Epidermal melanocyte (primary cell): ENCODE measurements around the gene NIPBL.
"Not testable (repeated sequence)": the region's sequence is repeated elsewhere in the genome, so short reads cannot be mapped to it uniquely, and the experiment has no call there.

Experiments used
- DNase-seq: peaks from one replicate; pipeline ENCODE4 v3.0.0; 2011; ENCODE audit warnings: low spot score; ENCODE audit not compliant: insufficient read length

Gene NIPBL

DNA sequence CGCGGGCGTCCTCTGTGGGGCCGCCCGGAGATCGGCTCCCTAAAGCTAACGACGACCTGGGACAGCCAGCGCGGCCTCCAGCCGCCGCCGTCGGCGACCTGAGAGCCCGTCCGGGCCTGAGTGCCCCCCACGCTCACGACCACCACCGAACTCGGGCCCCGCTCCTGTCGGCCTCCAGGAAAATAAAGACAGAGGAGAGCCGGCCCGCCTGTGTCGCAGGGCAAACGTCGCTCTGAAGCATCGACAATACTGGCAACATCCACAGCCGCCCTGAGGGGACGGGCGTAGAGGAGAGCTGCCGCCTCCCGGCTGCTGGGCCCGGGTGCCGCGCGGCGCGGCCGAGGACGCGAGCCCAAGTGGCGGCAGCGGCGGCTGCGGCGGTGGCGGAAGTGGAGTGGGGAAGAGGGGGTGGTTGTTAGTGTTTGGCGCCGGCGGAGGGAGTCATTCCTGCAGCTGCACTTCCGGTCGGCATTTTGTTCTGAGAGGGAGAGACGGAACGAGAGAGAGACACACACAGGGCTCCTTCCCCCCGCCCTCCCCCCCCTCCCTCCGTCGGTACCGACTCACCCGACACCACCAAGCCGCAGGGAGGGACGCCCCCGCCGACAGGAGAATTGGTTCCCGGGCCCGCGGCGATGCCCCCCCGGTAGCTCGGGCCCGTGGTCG is at the start of gene NIPBL:
Gene NIPBL, plus strand, starts transcription at position 471 of the 666 bp plus-strand sequence. CDS start 76,928 bp downstream, outside the sequence.
- DNase-seq, result peak; percentile 62

DNA sequence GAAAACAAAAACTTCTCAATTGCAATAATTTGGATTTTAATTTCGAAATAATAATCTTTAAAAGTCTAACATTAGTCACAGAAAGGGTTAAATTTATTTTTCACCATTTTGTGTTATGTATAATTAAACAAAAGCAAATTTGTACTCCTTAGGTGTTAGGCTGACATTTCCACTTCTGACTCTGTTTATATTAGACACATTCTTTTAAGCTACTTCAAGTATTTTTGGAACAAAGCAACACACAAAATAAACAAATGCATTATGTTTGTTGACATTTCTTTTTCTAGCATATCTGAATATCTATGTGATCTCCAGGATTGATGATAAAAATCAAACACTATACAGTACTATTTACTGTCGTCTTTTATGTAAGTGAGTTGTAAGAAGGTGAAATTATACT is 44.3 kb upstream of the NIPBL start:
- no peak for DNase-seq

DNA sequence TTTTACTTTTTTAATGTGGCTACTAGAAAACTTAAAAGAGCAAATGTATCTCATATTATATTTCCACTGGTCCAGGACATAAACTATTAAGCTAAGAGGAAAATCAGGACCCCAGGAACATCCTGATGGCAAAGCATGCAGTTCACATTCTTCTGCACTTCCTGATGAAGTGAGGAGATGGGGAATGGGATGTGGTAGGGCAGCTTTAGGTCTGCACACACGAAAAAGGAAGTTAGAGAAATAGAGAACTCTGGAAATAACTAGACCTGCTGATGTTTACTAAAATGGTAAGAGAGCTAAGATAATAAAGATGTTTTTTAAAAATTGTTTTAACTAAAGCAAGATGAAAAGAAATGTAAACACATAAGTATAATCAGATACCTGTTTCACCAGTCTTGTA is 39.7 kb upstream of the NIPBL start:
- DNase-seq, result no peak

GRCh38 chr5:36839489-36840476 is 36.8 kb upstream of the NIPBL start:
- DNase-seq, result no peak

GRCh38 chr5:36841677-36842076 is 34.9 kb upstream of the NIPBL start:
- no peak for DNase-seq

DNA sequence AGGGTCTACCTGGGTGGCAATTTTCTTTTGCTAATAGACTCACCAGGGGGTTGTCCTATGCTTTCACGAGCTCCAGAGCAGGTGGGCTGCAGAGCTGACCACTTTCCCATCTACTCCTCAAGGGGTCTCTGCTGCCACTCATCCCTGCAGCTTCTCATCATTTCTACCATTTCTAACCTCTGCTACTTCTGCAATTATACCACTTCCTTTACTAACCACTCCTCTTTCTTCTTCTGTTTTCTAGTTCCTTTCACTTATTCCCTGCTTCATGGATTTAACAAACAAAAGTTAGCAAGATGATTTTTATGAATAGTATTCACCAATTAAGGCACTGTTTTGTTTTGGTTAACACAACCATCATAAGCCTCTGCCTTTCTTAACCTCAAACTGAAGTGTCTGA is 34.5 kb upstream of the NIPBL start:
- no peak for DNase-seq

DNA sequence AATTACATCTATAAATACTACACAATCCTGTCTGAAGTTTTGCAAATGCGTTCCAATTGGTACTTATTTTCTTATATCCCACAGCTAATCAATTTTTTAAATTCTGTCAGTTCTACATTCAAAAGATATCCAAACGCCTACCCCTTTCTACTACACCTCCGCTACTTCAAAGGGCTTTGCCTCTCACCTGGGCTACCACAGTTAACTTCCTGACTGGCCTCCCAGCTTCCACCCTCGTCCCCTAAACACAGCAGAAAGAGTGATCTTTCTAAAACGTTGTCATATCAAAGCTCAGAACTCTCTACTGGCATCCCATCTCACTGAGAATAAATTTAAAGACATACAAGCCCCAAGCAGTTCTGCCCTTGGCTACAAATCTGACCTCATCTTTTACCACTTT is 32.3 kb upstream of the NIPBL start:
- no peak for DNase-seq

GRCh38 chr5:36848545-36848944 is 28.0 kb upstream of the NIPBL start:
- DNase-seq, result not testable (repeated sequence)

GRCh38 chr5:36852903-36853302 is 23.7 kb upstream of the NIPBL start:
- DNase-seq, result not testable (repeated sequence)

DNA sequence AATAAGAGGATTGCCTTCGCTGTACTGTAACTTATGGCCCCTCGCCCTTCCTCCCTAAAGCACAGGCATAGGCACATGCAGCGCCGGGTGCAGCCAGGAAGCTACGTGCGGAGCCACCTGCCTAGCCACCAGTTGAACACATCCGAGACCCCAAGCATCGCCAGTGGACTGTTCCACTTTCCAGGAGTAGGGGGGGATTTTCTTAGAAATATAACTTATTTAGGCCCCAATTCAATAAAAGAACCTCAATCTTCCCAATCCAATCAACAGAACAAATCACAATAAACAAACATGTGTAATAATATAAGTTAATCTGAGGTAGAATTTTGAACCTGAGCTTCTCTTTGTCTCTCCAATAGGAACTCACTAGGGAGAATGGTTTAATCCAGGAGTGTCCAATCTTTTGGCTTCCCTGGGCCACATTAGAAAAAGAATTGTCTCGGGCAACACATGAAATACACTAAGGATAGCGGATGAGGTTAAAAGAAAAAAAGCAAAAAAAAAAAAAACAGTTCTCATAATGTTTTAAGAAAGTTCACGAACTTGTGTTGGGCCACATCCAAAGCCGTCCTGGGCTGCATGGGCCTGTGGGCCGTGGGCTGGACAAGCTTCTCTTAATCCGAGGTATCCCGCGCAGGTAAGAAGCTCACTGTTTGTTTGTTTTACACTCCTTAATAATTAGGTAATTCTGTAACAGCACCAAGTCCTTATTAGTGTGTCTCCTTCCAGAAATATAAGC is 22.0 kb upstream of the NIPBL start:
- DNase-seq, result no peak

DNA sequence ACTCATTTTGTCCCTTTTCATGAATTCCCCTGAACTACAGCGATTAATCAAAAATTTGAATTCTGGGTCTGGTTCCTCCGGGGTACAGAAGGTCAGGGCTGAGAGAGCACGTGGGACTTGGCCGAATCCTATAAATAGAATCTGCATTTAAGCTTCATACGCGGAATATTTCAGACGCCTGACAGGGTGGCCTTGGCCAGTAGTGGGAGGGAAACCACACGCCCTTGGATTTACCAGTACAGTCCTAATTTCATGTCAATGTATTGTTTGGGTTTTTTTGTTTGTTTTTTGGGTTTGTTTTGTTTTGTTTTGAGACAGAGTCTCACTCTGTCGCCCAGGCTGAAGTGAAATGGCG is 21.5 kb upstream of the NIPBL start:
- no peak for DNase-seq

DNA sequence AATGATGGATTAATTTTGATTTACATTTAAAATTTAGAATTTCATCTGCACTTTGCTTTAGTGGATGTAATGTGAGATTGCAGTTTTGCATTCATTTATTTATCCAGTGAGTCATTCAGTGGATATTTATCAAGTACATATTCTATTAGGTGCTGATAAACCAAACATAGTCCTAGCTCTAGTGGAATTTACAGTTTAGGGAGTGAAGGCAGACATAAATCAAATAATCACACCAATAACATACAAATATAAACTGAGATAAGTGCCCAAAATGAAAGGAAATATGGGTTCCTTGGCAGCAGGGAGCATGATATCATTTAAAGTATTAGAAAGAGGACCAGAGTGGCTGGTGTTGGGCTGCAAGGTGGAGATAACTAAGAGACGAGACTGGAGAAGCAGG is 14.7 kb upstream of the NIPBL start:
- DNase-seq, result no peak

DNA sequence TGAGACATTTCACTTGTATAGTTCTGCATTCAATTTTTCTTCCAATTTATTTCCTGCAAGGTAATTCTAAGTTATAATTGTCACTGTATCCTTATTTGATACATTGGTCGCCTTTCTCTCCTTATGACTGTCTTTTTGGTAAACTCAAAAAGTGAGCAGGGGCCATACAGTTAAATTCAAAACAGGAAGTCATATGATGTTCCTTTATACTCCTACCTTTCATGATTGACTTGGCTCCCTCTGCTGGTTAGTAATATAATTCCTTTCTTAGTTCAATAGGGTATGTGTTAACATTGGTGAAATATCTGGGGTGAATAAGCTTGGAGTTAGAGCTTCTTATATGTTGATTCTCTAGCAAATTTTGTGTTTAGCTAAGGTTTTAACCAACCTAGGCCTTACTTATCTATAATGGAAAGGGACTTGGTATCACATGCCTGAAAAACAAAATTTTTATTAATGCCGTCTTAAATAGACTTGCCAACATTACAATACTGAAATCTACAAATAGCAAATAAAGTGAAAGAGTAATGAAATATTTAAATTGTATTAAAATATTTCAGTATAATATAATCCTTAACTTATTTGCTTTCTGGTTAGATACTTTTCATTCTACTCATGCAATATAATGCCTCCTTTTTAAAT is 6.0 kb upstream of the NIPBL start:
- DNase-seq, result peak; percentile 50

DNA sequence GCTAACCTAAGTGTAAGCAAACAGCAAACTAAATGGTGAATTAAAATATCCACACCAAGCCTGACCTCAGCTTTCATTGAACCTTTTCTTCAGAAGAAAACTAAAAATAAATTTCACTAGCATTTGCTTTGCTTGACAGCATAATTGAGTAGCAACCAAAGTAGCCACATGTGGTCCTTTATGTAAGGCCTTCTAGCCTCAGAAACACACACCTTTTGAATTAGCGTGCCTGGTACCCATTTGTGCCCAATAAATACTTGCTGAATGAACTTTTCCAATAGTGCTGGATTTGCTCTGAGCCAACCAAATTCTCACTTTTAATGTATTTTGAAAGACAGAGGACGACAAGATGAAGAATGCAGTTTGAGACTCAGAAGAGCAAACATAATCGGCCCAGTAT is 2.1 kb upstream of the NIPBL start:
- DNase-seq, result no peak

DNA sequence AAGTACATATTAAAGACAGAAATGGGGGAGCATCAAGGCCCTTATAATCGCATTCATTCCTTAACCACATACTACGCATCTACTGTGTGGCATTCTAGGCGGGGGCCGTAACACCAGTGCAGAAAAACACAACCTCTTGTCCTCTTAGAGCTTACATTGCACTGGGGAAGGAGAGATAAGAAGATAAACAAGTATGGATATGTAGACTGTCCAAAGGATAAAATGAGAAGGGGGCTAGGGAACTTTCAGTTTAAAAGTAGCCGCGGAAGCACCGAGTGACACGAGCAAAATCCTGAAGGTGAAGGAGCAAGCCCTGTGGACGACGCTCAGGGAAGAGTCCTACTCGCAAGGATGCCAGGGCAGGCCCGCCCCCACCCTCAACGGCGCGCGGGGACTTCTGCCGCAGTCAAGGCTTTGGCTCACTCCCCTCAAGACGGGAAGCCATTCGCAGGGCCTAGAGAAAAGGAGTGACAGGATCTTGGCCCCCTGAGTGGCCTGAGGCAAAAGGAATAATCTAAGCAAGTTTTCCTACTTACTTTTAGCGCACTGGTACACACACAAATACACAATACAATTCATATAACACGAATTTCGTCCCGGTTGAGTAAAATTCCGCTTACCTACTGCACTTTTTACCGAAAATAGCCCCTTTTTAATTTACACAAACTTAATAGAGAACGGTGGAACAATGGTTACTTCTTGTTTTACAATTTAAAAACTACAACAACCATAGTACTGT is 1.3 kb upstream of the NIPBL start:
- no peak for DNase-seq

DNA sequence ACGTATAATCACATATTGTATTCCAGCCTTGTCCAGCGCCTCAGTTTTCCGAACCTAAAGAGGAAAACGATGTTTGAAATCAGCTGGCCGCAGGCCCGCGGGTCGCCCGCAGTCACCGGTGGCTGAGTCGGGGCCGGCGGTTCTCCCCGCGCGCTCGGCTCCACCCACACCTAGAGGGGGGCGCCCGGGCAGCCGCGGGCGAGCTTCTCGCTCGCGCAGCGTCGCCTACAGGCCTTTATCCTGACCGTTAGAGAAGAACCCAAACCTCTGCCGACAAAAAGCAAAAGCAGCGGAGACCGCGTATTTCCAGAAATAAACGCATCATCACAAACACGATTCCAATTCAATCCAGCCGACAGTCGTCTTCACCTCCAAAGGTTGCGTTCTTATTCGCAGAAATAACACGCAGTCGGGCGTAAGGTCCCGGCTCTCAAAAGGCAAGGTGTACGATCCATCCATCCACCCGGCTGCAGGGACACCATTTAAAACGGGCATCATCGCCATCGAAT is 725 bp upstream of the NIPBL start:
- DNase-seq, result peak; percentile 24

- no peak for DNase-seq
Measured at GRCh38 chr5:36876965-36877666, 547 bp downstream of the NIPBL start.

- DNase-seq, result no peak
Measured at GRCh38 chr5:36877667-36878391, 1.3 kb downstream of the NIPBL start.

DNA sequence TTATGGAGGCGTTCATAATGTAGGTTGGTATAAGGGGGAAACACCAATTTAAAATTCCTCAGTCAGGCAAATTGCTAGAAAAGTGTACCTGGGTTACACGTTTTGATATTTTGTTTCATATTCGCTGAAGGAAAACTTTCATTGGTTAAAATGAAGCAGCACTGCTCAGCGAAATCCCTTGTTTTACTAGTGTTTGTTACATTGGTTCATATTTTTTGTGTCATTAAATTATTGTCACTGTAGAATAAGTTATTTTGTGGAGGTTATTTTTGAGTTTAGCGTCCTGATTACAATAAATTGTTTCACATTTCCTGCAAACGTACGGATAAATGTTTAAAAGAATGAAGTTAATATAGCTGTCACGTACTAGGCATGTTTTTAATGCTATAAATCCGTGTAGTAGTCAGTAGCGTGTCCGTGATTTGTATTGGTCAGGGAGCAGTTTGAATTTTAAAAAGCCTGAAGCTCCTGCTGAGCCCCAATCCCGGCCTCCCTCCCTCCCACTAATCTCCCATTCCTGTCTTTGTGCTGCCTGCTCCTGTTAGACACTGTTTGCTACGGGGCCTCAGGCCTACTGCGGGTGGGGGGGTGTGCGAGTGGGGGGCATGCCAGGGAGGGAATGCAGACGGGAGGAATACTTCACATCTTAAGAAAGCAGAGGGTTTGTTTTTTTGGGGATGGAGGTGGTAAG is 2.0 kb downstream of the NIPBL start:
- DNase-seq, result peak; percentile 20
